Measurements from ENCODE around the gene SPATA31C1. TPM values are rescaled to one million over a fixed set of nuclear protein-coding genes. Genes with fewer than 3 reads are reported as not detected.

The SPATA31C1 gene
- total RNA-seq, 1 experiment from 2014 or later, result 0.15 TPM

GRCh38 chr9:87970602-87971001 lies 52.8 kb downstream of the SPATA31C1 start:
- TF ChIP-seq CTCF (conservative IDR thresholded peaks at IDR 0.05), result no peak
- no peak overlapping the region for H2BK20ac ChIP-seq (ENCODE audit: low read depth, low read length, poor library complexity, severe bottlenecking)
- DNase-seq, result no peak
- no peak overlapping the region for H4K5ac ChIP-seq (ENCODE audit: insufficient read length, low read depth, low read length)
- H3T11ph ChIP-seq (ENCODE audit: low read length), result no peak overlapping the region
- H4K91ac ChIP-seq (ENCODE audit: insufficient read length, low read depth, low read length), result no peak overlapping the region
- H2BK15ac ChIP-seq (ENCODE audit: low read depth, low read length), result no peak overlapping the region
- no peak overlapping the region for H2BK5ac ChIP-seq (ENCODE audit: insufficient read length, low read length)
- WGBS (ENCODE audit: extremely low coverage, insufficient read length, low lambda C conversion rate), result no CpG with 5 or more reads among the region's 10 CpGs
- H3K23ac ChIP-seq (ENCODE audit: insufficient read length, low read depth, low read length), result no peak overlapping the region
- no peaks in the 10 kb centered on the region for H4K20me1 ChIP-seq (ENCODE audit: control insufficient read depth, insufficient read depth, insufficient read length)
- H2BK120ac ChIP-seq (ENCODE audit: low read depth, low read length, poor library complexity, severe bottlenecking), result no peak overlapping the region
- H4K8ac ChIP-seq (replicated peaks; ENCODE audit: insufficient read length, low read depth, low read length), result no peak overlapping the region
- H2BK12ac ChIP-seq (ENCODE audit: insufficient read length, low read depth, low read length), result no peak overlapping the region
- H3K4me3 Mint-ChIP-seq, result no peak overlapping the region
- no peaks in the 10 kb centered on the region for H3K4me1 ChIP-seq (ENCODE audit: insufficient read depth, low read length)
- no peak overlapping the region for H3K4me2 ChIP-seq (ENCODE audit: insufficient read depth, insufficient read length, low read length)
- no peak overlapping the region for H3K4ac ChIP-seq (ENCODE audit: low read depth, low read length)
- H3K9me3 ChIP-seq (ENCODE audit: control insufficient read depth, low read depth, low read length), result no peaks in the 10 kb centered on the region
- no peak overlapping the region for H3K56ac ChIP-seq (ENCODE audit: insufficient read length, low read depth, low read length)
- H3K14ac ChIP-seq (ENCODE audit: insufficient read depth, low read length), result no peak overlapping the region
- H3K27me3 Mint-ChIP-seq (ENCODE audit: low read depth), result peaks cover 23% of the 10 kb centered on the region
- H3K4me1 Mint-ChIP-seq, result peaks cover 4 to 9% of the 10 kb centered on the region in 2 experiments
- H3K27ac ChIP-seq (ENCODE audit: insufficient read length, low read depth, low read length), result no peak overlapping the region
- peaks cover 0 to 7% (median 0%) of the 10 kb centered on the region in 3 experiments; a peak in 2 of 7 replicates for H3K36me3 Mint-ChIP-seq (ENCODE audit: insufficient read depth in 1 of 3, low read depth in 3 of 3)
- H2AFZ ChIP-seq (ENCODE audit: low read length), result no peak overlapping the region
- H2AK5ac ChIP-seq (ENCODE audit: insufficient read length, low read length), result no peak overlapping the region
- no peak overlapping the region for H3K9ac ChIP-seq (ENCODE audit: extremely low read depth, insufficient read length, low read length)
- H3K79me2 ChIP-seq (ENCODE audit: insufficient read depth, low read length), result no peaks in the 10 kb centered on the region
- no peaks in the 10 kb centered on the region for H3K79me1 ChIP-seq (ENCODE audit: insufficient read depth, low read depth, low read length, poor library complexity, severe bottlenecking)
- peaks cover 3% of the 10 kb centered on the region for H3K23me2 ChIP-seq (ENCODE audit: insufficient read length, low read depth, low read length, poor library complexity, severe bottlenecking)
- H3K18ac ChIP-seq (ENCODE audit: insufficient read length, low read depth, low read length), result no peak overlapping the region
- H3K27me3 ChIP-seq (ENCODE audit: insufficient read depth, low read length), result no peaks in the 10 kb centered on the region
- no peaks in the 10 kb centered on the region for H3K9me3 Mint-ChIP-seq
- no peak overlapping the region; a peak in 1 of 7 replicates for H3K27ac Mint-ChIP-seq

Measured in H9 (cell line).